UCSD-AML1 (cell line): ENCODE data around the gene SERPINA9.
"Not testable (repeated sequence)": the region's sequence is repeated elsewhere in the genome, so short reads cannot be mapped to it uniquely, and the experiment has no call there.

Experiments
- DNase-seq: peaks from one replicate; lab custom pipeline; 2025; ENCODE audit not compliant: unreplicated experiment; lab: John Stamatoyannopoulos, UW

Gene SERPINA9

GRCh38 chr14:94476023-94476422, at the start of gene SERPINA9:
TSS of gene SERPINA9 (minus strand) at chr14:94476197. CDS start at chr14:94469840, 6,357 bp downstream.
- no peak for DNase-seq

- no peak for DNase-seq
Observed at GRCh38 chr14:94524093-94524492, 48.1 kb upstream of the SERPINA9 start.

GRCh38 chr14:94523265-94523664, 47.3 kb upstream of the SERPINA9 start:
- no peak for DNase-seq

- DNase-seq: no peak
Observed at GRCh38 chr14:94522115-94522724, 46.2 kb upstream of the SERPINA9 start.

- DNase-seq: no peak
Observed at GRCh38 chr14:94521375-94522114, 45.5 kb upstream of the SERPINA9 start.

- no peak for DNase-seq
Observed at GRCh38 chr14:94517641-94518257, 41.8 kb upstream of the SERPINA9 start.

- DNase-seq: no peak
Observed at GRCh38 chr14:94517248-94517640, 41.2 kb upstream of the SERPINA9 start.

GRCh38 chr14:94515856-94516255, 39.9 kb upstream of the SERPINA9 start:
- no peak for DNase-seq

GRCh38 chr14:94515426-94515825, 39.4 kb upstream of the SERPINA9 start:
- DNase-seq: no peak

GRCh38 chr14:94514351-94514750, 38.4 kb upstream of the SERPINA9 start:
- no peak for DNase-seq

GRCh38 chr14:94510481-94510880, 34.5 kb upstream of the SERPINA9 start:
- DNase-seq: not testable (repeated sequence)

GRCh38 chr14:94509356-94509755, 33.4 kb upstream of the SERPINA9 start, which contains the start of gene SERPINA12:
TSS of gene SERPINA12 (minus strand) at chr14:94509469. CDS start at chr14:94498397, 11,072 bp downstream.
- DNase-seq: no peak

- no peak for DNase-seq
Observed at GRCh38 chr14:94505641-94506040, 29.6 kb upstream of the SERPINA9 start.

GRCh38 chr14:94505206-94505605, 29.2 kb upstream of the SERPINA9 start:
- DNase-seq: no peak

- DNase-seq: no peak
Observed at GRCh38 chr14:94501588-94502516, 25.9 kb upstream of the SERPINA9 start.

GRCh38 chr14:94500264-94500663, 24.3 kb upstream of the SERPINA9 start:
- DNase-seq: no peak

- no peak for DNase-seq
Observed at GRCh38 chr14:94499673-94500072, 23.7 kb upstream of the SERPINA9 start.

- DNase-seq: no peak
Observed at GRCh38 chr14:94498215-94498614, 22.2 kb upstream of the SERPINA9 start.

GRCh38 chr14:94494085-94494484, 18.1 kb upstream of the SERPINA9 start:
- DNase-seq: no peak

- no peak for DNase-seq
Observed at GRCh38 chr14:94491511-94491910, 15.5 kb upstream of the SERPINA9 start.

GRCh38 chr14:94489336-94489735, 13.3 kb upstream of the SERPINA9 start:
- no peak for DNase-seq
